NCI-H82 treated with DMSO at 0.1 percent for 48 hours (cell line): ENCODE results near the gene TNFRSF19.
"Not testable (repeated sequence)": the region's sequence is repeated elsewhere in the genome, so short reads cannot be mapped to it uniquely, and the experiment has no call there.

Experiments
- DNase-seq: peaks from one replicate; lab custom pipeline; 2025; ENCODE audit not compliant: unreplicated experiment; lab: John Stamatoyannopoulos, UW

TNFRSF19 gene

DNA sequence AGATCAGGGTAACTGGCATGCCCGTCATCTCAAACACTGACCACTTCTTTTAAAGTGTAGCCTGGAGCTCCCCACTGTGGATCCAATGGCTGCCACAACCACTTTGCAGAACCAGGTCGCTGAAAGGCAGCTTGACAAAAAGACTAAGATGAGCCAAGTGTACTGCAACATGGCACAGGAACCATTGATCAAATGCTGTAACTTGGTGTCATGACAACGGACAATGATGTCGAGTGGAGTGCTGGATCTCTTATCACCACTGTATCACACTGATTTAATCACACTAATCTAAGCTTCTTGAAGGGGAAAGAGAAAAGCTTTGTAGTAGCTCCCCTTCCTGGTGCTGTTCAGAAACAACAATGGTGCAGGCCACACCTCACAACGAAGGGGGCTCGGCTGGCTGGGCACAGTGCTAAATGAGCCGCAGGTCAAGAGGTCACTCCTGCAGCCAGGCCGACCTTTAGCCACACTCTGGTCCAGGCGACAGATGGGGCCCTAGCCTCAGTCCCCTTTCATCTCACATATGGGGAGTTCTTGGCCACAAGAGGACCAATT is 2.2 kb upstream of the TNFRSF19 start:
- DNase-seq: no peak

DNA sequence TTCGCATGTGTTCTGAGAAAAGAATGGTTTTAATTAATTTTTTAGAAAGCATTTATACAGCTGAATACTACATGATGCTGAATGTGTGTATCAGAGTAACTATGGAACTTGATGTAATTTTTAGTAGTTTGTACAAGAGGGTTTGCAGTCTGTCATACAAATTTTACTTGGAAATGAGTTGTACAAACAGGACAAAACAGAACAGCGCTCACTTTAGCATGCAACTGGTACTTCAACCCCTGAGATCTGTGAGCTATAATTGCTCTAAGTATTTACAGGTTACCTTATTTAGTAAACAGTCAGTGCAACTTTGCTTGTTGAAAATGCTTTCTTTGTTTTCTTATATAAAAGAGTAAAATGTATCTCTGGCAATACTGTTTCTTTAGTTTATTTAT is 706 bp downstream of the TNFRSF19 start:
- peak; percentile 59 for DNase-seq

DNA sequence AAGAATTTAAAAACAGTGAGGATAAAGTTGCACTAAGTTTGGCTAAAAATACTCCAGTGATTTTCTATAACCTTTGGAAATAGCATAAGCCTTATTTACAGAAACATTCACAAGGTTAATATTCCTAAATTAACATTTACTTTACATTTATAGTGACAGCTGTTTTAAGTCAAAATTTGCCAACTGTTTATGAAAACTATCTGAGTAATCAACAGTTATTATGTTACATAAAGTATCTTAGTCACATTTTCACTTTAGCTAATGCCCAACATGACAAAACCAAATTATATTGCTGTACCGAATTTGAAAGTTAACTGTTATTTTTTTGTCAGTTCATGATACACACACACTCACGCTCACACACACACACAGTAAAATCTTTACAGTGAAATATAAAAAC is 1.2 kb downstream of the TNFRSF19 start:
- DNase-seq: no peak

DNA sequence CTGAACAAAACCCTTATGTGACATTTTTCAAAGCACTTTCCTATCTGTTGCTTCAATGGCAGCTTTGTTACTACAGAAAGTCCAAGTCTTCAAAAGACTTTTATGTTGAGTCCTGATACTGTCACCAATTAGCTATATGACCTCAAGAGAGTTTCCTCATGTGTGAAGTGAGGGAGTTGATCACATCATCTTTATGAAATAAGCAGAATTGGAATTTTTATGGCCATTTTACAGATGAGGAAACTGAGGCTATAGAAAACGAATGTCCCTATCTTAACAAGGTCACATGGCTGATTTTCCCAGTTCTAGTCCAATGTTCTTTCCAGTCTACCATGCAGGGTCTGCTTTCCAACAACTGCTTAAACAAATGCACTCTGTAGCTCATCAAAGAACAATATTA is 2.6 kb downstream of the TNFRSF19 start:
- DNase-seq: no peak

DNA sequence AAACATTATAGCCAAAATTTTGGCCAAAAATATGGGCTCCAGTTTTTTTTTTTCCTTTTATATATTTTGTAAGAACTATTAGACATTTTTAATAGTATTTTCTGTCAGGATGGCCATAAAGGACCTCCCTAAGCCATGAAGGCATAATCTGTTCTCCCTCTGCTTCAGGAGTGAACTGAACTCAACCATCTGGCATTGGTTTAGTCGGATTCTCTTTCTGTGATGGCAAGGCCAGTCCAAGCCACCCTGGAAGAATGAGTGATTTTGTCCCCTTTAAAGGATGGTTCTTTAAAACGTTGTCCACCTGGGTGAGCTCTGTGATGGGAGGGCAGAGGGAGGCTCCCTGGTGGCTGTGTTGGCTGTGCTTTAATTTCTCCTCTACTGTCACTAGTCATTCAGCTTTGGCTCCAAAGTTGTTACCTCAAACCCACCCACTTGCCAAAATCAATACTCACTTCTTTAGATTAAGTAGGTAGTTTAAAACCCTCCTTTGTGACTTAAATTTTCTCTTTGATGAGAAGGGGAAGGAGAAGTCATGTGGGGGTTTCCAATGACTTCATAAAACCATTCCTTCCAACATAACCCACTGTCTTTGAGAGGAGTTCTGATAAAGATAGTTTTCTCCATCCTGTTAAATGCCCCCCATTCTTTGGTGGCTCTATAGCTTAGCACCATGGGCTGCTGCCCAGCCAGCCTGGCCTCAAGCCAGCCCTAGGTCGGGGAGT is 4.4 kb downstream of the TNFRSF19 start:
- peak; percentile 71 for DNase-seq

DNA sequence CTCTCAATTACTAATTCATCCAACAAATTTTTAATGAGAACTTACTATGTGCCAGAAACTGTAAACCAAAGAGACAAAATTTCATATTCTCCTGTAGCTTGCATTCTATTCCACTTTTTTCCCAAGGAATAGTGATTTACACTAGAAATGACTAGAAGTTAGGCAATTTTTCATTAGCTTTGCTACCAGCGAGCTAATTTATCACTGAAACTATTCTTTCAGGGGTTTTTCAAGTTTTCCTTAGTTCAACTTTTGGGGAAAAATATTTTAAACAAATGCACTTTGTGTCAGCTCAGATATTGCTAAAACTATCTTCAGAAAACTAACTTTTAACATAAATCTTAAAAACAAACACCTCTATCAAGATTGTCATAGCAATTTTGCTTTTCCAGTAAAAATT is 5.4 kb downstream of the TNFRSF19 start:
- no peak for DNase-seq

DNA sequence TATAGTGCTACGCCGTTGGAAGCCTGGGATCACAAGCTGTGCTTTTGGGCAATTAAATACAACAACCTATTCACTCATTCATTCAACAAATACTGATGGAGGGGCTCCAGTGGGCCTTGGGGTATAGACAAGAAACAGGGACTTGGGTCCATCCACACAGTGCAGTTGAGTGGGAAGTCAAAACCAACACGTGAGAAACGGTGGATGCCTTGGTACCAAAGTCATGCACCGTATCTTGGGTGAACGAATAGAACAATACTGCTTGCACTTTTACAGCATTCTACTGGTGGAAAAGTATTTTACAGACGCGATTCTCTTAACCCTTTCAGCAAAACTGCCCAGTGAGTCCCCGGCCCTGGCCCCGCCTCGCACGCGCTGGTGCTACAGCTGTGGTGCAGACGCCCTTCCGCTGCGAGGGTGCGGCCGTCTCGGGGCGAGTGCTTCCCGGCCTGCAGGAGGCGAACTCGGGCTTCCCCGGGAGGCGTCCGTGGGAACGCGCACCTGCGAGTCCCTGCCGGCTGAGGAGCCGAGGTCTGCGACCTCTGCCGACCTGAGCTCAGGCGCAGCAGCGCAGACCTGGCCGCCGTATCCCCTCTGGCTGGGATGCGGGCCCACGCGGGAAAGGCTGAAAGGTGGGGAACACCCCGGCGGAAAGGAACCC is 8.3 kb downstream of the TNFRSF19 start:
- DNase-seq: peak; percentile 50

DNA sequence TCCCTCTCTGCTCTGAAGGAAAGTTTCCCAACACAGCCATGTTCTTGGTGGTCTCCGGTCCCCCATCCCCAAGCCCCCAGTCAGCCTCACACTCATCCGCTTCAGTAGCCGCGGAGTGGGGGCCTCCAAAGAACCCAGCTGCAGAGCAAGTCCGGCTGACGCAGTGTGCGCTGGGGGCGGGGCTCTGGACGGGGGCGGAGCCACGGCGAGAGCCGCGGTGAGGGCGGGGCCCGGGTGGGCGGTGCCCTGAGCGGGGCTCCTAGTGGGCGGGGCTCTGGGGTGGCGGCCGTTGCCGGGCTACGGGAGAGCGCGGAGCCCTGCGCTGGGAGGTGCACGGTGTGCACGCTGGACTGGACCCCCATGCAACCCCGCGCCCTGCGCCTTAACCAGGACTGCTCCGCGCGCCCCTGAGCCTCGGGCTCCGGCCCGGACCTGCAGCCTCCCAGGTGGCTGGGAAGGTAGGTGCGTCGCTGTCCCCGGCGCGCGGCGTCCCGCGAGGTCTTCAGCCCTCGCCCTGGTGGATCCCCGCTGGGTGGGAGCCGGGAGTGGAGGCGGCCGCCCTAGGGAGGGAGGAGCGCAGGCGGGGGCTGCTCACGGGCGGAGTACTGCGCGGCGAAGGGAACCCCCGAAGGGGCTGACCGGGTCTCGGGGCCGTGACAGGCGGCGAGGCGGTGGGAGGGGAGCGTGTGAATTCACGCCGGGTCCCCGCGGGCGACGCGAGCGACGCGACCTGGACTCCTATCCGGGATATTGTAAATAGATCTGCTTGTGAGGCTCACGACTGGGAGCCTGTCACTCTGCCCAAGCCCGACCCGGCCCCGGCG is 9.1 kb downstream of the TNFRSF19 start:
- DNase-seq: peak; percentile 83

DNA sequence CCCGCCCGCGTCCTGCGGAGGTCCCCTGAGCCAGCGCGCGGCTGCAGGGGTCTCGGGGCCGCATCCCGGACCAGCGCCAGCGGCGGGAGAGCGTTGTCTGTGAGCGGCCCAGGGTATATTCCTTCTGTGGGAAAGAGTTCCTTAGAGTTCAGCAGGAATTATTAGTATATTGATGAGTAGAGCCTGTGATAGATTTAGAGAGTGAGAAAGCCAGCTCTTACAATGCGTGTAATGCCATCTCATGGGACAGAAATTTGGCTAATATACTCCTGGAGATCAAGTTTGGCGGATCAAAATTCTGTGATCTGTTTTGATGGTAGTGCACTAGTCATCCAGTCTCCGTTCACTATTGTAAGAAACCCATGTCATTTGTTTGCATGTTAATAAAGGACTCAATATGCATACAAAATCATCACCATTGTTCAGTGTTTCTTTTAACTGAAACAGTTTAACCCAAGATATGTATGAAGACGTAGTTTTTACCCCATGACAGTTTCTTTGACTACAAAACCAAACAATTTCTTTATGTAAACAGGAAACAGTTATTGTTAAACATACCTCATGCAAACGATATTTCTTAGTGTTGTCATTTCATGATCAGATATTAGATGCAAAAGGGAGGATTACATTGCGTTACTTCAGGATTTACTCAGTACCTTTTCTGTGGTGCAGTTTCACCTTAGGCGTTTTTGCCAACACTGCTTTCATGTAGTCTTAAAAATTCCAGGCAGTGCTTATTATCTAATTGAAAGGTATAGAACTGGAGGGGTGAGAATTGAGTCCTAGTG is 9.9 kb downstream of the TNFRSF19 start:
- DNase-seq: no peak

DNA sequence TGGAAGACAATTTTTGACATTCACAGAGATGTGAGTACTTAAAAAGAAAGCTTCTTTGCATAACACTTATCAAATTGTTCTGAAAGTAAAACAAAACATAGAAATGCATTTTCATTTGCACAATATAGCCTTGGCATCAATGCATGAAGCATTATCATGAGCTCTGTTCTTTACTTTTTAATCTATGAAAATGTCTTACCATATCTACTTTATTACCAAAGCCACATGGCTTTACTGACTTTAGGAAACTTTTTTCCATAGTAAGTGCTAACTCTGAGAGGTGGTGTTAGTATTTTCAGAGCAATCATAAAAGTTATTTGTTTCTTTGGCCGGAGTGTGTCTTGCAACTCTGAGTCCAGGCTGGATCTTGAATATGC is 10.5 kb downstream of the TNFRSF19 start:
- no peak for DNase-seq

DNA sequence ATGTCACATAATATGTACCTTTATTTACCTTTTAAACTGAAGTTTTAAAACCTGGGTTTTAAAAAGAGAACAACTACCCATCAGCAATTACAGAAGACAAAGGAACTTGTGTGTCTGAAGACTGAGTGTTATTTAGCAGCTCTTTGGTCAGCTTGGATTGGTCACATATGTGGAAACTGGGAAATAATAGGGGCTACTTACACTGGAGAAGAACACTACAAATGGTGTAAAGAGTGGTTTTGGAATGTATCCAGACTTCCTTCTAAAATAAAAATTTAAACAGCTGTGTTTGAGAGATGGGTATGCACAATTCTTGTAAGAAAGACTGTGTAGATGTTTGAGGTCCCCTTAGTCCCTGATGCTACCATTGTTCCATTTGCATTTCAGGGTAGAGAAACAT is 13.3 kb downstream of the TNFRSF19 start:
- no peak for DNase-seq

DNA sequence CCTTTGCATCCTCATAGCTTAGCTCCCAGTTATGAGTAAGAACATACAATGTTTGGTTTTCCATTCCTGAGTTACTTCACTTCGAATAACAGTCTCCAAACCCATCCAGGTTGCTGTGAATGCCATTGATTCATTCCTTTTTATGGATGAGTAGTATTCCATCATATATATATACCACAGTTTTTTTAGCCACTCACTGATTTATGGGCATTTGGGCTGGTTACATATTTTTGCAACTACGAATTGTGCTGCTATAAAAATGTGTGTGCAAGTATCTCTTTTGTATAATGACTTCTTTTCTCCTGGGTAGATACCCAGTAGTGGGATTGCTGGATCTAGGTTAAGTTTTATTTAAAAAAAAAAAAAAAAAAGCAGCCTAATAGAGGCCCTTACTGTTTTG is 14.1 kb downstream of the TNFRSF19 start:
- no peak for DNase-seq

DNA sequence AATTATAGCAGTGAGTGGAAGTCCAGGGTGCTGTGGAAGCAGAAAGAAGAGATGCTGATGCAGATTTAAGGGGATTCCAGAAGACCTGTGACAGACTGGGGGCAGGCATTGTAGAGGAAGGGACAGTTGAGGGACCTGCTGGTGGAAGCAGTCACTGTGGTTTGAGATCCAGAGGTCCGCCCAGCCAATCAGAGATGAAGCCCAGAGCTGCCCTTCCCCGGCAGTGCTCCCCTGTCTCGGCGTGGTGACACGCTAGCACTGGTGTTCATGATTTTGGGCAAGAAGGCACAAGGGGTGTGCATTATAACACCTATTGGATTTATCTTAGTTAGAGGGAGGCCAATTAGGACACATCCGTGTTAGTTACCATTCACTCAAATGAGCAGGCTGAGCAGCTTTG is 16.1 kb downstream of the TNFRSF19 start:
- DNase-seq: no peak

DNA sequence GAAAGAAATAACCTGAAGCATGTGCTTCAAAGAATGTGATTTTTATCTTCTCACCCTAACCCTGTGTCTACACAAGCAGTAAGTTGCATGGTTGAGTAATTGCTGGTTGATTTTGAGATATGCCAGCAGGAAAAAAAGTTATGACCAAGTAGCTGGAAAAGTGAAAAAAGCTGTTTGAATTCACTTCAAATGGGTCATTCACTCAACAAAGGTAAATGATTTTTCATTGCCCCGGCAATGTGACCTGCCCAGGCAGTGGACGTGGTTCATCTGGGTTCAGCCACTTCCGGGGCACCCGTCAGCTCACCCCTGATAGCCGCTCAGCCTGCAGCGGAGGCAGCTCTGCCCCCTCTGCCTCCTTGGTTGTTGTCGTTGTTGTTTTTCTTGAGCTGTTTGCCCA is 18.5 kb downstream of the TNFRSF19 start:
- DNase-seq: no peak

DNA sequence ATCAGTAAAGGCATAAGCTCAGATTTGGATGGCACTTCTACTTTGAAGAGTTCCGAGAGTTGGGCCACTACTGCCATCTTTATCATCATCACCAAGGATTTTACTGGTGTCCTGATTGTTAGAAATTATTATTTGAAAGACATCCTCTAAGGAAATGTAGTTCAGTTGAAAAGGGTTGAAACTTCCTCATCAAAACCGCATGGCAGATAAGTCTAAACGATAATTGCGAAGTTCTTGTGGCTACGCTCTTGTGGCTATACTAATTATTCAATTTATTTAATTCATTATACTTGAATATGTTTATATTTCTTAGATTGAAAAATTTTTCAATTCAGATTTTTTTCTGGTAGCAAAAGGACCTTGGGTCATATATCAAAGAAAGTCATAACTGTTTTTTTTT is 22.4 kb downstream of the TNFRSF19 start:
- no peak for DNase-seq

DNA sequence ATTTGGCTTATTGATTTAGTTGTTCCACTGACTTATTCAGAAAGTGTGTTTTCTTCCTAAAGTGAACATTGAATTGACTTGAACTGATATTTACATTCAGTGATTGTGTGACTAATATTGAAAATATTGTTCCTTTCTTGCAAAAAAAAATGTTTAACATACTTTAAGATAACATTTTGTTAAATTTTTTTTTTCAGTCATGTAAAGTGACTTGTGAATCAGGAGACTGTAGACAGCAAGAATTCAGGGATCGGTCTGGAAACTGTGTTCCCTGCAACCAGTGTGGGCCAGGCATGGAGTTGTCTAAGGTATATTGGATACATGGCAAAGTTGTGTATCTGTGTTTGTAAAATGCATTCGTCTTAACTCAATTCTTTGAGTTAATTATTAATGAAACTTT is 22.9 kb downstream of the TNFRSF19 start:
- DNase-seq: no peak

DNA sequence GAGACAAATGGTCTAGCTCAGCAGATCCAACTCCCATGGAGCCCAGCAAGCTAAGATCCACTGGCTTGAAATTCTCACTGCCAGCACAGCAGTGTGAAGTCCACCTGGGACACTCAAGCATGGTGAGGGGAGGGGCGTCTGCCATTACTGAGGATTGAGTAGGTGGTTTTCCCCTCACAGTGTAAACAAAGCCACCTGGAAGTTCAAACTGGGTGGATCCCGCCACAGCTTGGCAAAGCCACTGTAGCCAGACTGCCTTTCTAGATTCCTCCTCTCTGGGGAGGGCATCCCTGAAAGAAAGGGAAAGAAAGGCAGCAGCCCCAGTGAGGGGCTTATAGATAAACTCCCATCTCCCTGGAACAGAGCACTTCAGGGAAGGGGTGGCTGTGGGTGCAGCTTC is 24.1 kb downstream of the TNFRSF19 start:
- DNase-seq: not testable (repeated sequence)

DNA sequence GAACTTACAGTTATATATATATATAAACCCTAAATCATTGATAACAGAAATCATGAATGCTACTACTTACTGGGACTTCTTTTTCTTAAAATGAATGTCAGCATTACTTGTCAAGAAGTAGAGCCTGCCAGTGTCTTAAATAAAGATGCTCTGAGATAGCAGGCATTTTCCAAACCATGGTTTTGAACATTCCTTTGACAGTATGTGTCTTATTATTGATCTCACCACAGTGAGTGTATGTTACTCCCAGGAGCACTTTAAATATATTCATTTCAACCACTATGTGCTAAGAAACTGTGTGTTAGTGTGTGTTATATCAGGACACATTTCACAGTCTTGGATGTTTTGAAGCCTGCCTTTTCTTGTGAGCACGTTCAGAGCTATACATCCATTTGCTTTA is 28.2 kb downstream of the TNFRSF19 start:
- no peak for DNase-seq

DNA sequence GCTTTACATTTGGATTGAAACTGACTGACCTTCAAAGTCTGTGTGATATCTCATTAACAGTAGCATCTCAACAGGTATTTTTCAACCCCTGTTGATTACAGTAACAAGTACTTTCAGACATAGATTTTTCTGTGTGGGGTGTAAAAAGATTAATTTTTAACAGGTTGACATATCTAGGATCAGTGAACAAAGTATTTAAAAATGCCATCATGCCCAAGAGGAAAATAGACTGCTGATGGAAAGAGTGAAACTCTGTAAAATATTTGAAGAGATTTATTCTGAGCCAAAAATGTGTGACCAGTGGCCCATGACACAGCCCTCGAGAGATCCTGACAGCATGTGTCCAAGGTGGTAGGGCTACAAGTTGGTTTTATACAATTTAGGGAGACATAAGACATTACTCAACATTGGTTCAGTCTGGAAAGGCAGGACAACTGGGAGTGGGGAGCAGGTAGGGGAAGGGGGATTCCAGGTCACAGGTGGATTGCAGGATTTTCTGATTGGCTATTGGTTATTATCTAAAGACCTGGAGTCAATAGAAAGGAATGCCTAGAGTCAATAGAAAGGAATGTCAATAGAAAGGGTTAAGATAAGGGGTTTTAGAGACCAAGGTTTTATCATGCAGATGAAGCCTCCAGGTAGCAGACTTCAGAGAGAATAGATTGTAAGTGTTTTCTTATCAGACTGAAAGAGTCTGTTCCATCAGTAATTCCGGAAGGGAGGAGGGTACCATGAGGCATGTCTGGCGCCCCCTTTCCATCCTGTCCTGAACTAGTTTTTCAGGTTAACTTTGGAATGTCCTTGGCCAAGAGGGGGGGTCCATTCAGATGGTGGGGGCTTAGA is 29.1 kb downstream of the TNFRSF19 start:
- DNase-seq: no peak

DNA sequence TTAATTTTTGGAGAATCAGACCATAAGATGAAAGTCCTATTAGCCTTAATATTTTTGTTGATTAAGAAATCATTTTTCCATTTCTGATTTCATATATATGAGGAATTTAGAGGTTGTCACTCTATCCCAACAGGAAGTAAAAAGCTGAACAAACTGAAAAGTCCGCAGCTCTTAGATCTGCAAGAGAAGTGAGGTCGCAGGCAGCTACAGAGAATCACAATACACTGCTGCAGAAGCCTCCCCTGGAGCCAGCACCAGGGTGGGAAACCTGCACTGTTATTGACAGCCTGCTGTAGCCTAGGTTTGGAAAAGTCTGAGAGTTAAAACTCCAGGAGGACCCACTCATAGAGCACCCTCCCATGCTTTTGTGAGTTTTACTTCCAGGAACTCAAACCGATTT is 29.9 kb downstream of the TNFRSF19 start:
- DNase-seq: no peak
